Stimulated activated CD8-positive, alpha-beta memory T cell treated with anti-CD3 and anti-CD28 coated beads, Interleukin-12 subunit alpha, Interleukin-12 subunit beta, amount 100 ng/mL, for 1 hour (primary cell): ENCODE data around the gene FBLN1.
"Not testable (repeated sequence)": the region's sequence is repeated elsewhere in the genome, so short reads cannot be mapped to it uniquely, and the experiment has no call there.

Experiments used
- DNase-seq: peaks from one replicate; pipeline ENCODE4 v3.0.0-alpha.2; 2020; ENCODE audit warnings: low read depth

Gene FBLN1

GRCh38 chr22:45528046-45528445 is 25.4 kb downstream of the FBLN1 start:
- DNase-seq: no peak

- no peak for DNase-seq
These were observed 26.4 kb downstream of the FBLN1 start for GRCh38 chr22:45529105-45529504.

- DNase-seq: no peak
These were observed 27.4 kb downstream of the FBLN1 start for GRCh38 chr22:45529971-45530575.

- no peak for DNase-seq
These were observed 29.0 kb downstream of the FBLN1 start for GRCh38 chr22:45531441-45532234.

GRCh38 chr22:45532235-45532631 is 29.6 kb downstream of the FBLN1 start:
- no peak for DNase-seq

GRCh38 chr22:45533703-45534102 is 31.0 kb downstream of the FBLN1 start:
- DNase-seq: no peak

GRCh38 chr22:45534339-45535192 is 31.9 kb downstream of the FBLN1 start:
- DNase-seq: no peak

GRCh38 chr22:45535290-45535689 is 32.6 kb downstream of the FBLN1 start:
- no peak for DNase-seq

- DNase-seq: not testable (repeated sequence)
These were observed 33.2 kb downstream of the FBLN1 start for GRCh38 chr22:45535835-45536234.

GRCh38 chr22:45537734-45538181 is 35.1 kb downstream of the FBLN1 start:
- no peak for DNase-seq

GRCh38 chr22:45538281-45538680 is 35.6 kb downstream of the FBLN1 start:
- no peak for DNase-seq

GRCh38 chr22:45540122-45540521 is 37.4 kb downstream of the FBLN1 start:
- DNase-seq: no peak

- no peak for DNase-seq
These were observed 38.8 kb downstream of the FBLN1 start for GRCh38 chr22:45541382-45541979.

GRCh38 chr22:45542001-45542520 is 39.4 kb downstream of the FBLN1 start:
- DNase-seq: no peak

GRCh38 chr22:45542736-45543135 is 40.1 kb downstream of the FBLN1 start:
- DNase-seq: not testable (repeated sequence)

GRCh38 chr22:45543243-45543642 is 40.6 kb downstream of the FBLN1 start:
- DNase-seq: no peak

GRCh38 chr22:45544588-45545170 is 42.0 kb downstream of the FBLN1 start:
- no peak for DNase-seq

- no peak for DNase-seq
These were observed 43.8 kb downstream of the FBLN1 start for GRCh38 chr22:45546333-45547015.

- no peak for DNase-seq
These were observed 44.3 kb downstream of the FBLN1 start for GRCh38 chr22:45547016-45547345.

GRCh38 chr22:45547731-45548130 is 45.0 kb downstream of the FBLN1 start:
- DNase-seq: no peak

- DNase-seq: no peak
These were observed 45.7 kb downstream of the FBLN1 start for GRCh38 chr22:45548247-45548840.
